ENCODE data around the gene KHDRBS2.

KHDRBS2 gene

DNA sequence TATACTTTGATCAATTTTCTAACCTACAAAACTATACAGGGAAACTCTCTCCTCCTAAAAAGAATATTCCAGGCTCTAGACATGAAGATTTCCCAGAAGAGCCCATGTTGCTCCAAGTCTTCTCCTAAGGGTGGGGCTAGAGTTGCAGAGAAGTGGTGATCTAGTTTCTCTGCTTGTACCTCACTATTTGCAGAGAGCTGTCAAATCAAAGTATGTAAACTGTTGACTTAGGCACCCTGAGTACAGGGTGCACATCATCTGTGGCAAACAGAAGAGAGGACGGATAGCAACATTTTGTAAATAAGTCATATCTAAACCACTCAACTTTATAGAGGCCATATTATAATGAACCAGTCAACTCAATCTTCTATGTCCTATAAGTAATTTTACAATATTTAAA lies 250.1 kb downstream of the KHDRBS2 start:
- in situ Hi-C loops (cut with MboI; ENCODE audit: low sequenced_read_pairs, unreplicated experiment), result no loop called here
- TF ChIP-seq, protein P1, sequence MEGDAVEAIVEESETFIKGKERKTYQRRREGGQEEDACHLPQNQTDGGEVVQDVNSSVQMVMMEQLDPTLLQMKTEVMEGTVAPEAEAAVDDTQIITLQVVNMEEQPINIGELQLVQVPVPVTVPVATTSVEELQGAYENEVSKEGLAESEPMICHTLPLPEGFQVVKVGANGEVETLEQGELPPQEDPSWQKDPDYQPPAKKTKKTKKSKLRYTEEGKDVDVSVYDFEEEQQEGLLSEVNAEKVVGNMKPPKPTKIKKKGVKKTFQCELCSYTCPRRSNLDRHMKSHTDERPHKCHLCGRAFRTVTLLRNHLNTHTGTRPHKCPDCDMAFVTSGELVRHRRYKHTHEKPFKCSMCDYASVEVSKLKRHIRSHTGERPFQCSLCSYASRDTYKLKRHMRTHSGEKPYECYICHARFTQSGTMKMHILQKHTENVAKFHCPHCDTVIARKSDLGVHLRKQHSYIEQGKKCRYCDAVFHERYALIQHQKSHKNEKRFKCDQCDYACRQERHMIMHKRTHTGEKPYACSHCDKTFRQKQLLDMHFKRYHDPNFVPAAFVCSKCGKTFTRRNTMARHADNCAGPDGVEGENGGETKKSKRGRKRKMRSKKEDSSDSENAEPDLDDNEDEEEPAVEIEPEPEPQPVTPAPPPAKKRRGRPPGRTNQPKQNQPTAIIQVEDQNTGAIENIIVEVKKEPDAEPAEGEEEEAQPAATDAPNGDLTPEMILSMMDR (IDR thresholded peaks at IDR 0.05; ENCODE audit: borderline replicate concordance, control extremely low read depth, extremely low read depth, insufficient read depth, missing control alignments), result no peak

DNA sequence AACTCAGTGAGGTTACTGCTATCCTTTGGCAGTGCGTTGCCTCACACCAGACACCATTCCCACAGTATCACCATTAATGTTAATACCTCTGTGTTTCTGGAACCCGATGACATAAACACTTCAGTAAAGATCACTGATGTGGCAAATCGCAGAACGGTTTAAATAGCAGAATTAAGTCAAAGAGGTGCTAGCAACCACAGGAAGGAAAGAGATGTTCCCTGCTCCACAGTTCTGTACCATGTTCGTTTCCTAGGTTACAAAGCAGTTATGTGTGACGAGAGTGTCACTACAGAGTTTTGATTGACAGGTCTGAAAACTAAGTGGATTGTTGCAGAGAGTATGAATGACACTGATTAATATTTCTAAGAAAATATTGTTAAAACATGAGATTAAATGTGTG lies 272.3 kb downstream of the KHDRBS2 start:
- in situ Hi-C loops (cut with MboI; ENCODE audit: low sequenced_read_pairs, unreplicated experiment), result no loop called here
- no peak for DNase-seq (ENCODE audit: low spot score)
- TF ChIP-seq, protein P1 (IDR thresholded peaks at IDR 0.05; ENCODE audit: borderline replicate concordance, control extremely low read depth, extremely low read depth, insufficient read depth, missing control alignments), result no peak

More for the DNA sequence above, 250.1 kb downstream of the KHDRBS2 start:
- DNase-seq (ENCODE audit: low spot score), result no peak

DNA sequence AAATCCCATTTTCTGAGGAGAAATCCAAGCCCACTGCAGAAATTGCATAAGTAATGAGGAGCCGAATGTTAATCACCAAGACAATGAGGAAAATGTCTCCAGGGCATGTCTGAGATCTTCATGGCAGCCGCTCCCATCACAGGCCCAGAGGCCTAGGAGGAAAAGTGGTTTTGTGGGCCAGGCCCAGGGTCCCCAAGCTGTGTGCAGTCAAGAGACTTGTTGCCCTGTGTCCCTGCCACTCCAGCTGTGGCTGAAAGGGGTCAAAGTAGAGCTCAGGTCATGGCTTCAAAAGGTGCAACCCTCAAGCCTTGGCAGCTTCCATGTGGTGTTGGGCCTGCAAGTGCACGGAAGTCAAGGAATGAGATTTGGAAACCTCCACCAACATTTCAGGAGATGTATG lies 276.6 kb downstream of the KHDRBS2 start:
- TF ChIP-seq, protein P1 (IDR thresholded peaks at IDR 0.05; ENCODE audit: borderline replicate concordance, control extremely low read depth, extremely low read depth, insufficient read depth, missing control alignments), result no peak
- in situ Hi-C loops (cut with MboI; ENCODE audit: low sequenced_read_pairs, unreplicated experiment), result no loop called here
- no peak for DNase-seq (ENCODE audit: low spot score)

DNA sequence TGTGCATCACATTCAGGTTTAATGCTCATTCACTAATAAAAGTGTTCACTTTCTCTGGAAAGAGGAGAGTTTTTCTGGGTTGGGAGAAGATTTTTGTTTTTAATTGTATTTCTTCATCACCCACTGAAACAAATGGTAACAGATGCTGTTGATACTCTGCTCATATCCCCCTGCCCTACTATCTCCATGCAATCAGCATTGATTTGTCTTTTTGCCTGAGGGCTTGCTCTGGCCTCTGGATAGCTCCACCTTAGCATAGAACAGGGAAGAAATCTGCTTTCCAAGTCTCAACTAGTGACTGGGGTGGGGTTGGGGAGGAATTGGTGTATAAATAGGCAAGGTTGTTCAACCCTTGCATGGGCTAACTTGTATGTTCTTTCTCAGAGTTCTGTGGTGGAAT lies 296.4 kb downstream of the KHDRBS2 start:
- no peak for DNase-seq (ENCODE audit: low spot score)
- in situ Hi-C loops (cut with MboI; ENCODE audit: low sequenced_read_pairs, unreplicated experiment), result no loop called here
- TF ChIP-seq, protein P1 (IDR thresholded peaks at IDR 0.05; ENCODE audit: borderline replicate concordance, control extremely low read depth, extremely low read depth, insufficient read depth, missing control alignments), result no peak

DNA sequence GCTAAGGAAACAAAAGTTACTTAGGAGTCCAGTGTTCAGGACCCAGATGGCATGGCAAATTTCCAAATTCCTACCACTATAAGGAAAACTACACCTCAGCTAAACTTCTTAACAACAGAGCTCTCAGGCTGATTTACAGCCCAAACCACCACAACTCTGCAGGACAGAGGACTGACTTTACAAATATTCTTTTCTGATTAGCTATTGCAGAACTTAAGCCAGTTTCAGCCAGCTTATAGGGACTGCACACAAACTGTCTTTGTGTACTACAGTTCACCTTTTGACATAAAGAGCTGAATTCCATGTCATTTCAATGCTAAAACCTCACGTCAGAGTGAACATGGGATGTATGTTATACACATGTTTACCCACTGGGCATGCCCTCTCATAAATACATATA lies 305.4 kb downstream of the KHDRBS2 start:
- in situ Hi-C loops (cut with MboI; ENCODE audit: low sequenced_read_pairs, unreplicated experiment), result no loop called here
- TF ChIP-seq, protein P1 (IDR thresholded peaks at IDR 0.05; ENCODE audit: borderline replicate concordance, control extremely low read depth, extremely low read depth, insufficient read depth, missing control alignments), result no peak
- DNase-seq (ENCODE audit: low spot score), result no peak

DNA sequence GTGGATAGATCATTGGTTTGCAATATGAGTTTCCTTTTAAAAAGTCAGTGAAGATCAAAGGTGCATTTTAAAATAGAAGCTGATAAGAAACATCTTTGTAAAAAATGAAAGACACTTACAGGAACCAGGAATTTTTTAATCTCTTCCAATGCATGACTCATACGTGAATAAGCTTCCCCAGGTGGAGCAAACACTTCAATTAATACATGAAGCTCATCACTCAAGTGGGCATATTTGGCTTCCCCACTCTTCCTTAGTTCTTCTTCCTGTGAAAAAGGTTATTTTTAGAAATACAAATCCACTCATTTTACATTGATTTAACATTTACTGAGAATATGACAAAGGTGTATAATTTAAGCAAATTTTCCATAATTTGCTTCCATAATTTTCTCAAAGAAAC lies 308.1 kb downstream of the KHDRBS2 start:
- in situ Hi-C loops (cut with MboI; ENCODE audit: low sequenced_read_pairs, unreplicated experiment), result no loop called here
- DNase-seq (ENCODE audit: low spot score), result no peak
- TF ChIP-seq, protein P1 (IDR thresholded peaks at IDR 0.05; ENCODE audit: borderline replicate concordance, control extremely low read depth, extremely low read depth, insufficient read depth, missing control alignments), result no peak

DNA sequence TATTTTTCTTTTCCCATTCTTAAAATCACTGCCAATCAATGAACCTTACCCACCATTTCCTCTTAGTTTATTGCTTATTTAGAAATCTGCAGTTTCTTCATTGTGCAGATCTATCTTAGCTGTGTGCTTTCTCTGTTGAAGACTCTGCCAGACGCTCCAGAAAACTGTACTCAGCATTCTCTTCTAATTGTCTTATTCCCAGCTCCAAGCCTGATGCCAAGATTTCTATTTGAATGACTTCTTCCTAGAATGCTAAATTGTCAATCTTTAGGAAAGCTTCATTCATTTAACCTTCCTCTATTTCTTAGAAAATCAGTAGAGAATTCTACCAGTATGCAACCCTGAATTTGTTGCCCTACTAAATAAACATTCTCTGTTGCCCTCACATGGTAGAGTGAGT lies 308.9 kb downstream of the KHDRBS2 start:
- DNase-seq (ENCODE audit: low spot score), result no peak
- TF ChIP-seq, protein P1 (IDR thresholded peaks at IDR 0.05; ENCODE audit: borderline replicate concordance, control extremely low read depth, extremely low read depth, insufficient read depth, missing control alignments), result no peak
- in situ Hi-C loops (cut with MboI; ENCODE audit: low sequenced_read_pairs, unreplicated experiment), result no loop called here
